IPS DF 4.7 (cell line): ENCODE data around the gene IL5.
"Not testable (repeated sequence)": the region's sequence is repeated elsewhere in the genome, so short reads cannot be mapped to it uniquely, and the experiment has no call there.

Experiments
- DNase-seq: peaks from one replicate; pipeline ENCODE4 v3.0.0-alpha.2; 2013; ENCODE audit warnings: low spot score; ENCODE audit errors: extremely low read depth

The IL5 gene

DNA sequence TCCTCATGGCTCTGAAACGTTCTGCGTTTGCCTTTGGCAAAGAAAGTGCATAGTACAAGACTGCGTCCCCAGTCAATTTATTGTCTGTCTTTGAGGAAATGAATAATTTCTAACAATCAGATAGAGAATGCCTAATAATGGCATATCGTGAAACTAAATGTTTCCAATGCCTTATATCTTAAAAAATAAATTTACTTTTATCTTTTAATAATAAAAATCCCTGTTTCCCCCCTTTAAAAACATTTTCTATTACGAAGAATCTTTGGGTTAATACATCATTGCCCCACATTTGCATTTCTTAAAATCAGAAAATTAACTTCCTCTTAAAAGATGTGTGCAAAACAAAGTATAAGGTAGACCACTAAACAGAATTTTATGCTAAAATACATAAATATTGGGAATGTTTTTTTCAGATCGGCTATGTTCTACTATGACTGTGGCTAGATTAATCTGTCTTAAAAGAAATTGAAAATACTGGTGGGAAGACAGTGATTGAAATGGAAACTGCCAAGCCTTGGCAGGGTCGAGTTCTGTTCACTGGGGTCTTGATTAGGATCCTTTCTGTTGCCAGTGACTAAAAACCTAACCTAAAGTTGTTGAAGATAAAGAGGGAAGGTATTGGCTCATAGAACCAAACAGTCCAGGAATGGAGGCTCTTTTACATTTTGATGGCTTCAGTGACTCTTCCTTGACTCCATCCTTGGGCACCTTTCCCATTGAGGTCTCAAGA is at the start of gene IL5:
TSS of gene IL5 (minus strand) at position 51 of the 730 bp plus-strand sequence. CDS start at position 7, 44 bp downstream.
- no peak for DNase-seq

DNA sequence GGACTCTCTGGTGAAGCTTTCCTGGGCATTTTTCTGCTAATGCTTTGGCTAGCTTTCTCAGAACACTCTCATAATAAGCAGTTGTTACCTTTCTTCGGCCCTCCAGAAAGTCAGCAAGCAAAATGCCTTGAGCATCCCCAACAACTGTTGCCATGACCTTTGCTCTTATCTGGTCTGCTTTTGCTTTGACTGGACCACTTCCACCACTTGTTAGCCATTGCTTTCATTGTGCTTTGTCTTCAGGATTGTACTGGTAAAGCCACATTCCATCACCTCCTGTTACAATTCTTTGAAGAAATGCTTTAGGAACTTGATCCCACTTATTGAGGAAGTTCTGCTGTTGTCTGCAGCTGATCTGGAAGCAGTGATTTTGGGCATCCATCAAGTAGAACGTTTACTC is 49.2 kb upstream of the IL5 start:
- DNase-seq: no peak

DNA sequence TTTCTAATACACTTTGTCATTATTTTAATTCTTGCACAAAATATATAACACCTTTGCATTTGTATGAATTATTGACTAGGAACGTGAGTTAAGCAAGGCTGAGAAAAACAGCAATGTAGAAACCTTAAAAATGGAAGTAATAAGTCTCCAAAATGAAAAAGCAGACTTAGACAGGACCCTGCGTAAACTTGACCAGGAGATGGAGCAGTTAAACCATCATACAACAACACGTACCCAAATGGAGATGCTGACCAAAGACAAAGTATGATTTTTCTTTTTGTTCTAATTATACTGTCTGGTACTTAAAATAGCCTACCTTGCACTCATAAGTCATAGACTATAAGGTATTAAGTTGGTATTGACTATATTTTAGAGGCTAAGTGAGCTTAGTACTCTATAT is 47.8 kb upstream of the IL5 start:
- DNase-seq: no peak

DNA sequence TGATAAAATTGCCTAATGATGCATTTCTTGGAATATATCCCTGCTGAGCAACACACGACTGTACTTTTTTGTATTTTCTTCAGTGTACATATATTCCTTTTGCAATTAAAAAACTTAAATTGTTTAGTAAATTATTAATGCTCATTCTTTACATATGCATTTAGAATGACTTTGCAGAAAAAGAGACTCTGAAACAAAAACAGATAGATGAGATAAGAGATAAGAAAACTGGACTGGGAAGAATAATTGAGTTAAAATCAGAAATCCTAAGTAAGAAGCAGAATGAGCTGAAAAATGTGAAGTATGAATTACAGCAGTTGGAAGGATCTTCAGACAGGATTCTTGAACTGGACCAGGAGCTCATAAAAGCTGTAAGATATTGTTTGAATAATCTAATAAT is 46.1 kb upstream of the IL5 start:
- DNase-seq: no peak

DNA sequence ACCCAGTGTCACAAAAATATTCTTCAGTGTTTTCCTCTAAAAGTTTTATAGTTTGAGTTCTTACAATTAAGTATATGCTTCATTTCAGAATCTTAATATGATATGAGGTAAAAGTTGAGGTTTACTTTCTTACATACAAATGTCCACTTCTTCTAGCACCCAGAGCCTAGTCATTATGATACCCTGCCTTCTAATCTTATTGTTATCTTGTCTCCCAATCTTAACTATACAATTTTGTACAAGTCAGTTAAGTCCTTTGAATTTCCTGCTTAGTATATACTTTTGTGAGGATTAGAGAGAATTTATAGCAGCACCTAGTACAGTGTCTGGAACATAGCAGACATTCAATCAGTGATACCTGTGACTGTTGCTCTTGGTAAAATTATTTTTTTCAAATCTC is 42.7 kb upstream of the IL5 start:
- no peak for DNase-seq

DNA sequence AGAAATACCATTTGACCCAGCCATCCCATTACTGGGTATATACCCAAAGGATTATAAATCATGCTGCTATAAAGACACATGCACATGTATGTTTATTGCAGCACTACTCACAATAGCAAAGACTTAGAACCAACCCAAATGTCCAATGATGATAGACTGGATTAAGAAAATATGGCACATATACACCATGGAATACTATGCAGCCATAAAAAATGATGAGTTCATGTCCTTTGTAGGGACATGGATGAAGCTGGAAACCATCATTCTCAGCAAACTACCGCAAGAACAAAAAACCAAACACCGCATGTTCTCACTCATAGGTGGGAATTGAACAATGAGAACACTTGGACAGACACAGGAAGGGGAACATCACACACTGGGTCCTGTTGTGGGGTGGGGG is 41.2 kb upstream of the IL5 start:
- not testable (repeated sequence) for DNase-seq

DNA sequence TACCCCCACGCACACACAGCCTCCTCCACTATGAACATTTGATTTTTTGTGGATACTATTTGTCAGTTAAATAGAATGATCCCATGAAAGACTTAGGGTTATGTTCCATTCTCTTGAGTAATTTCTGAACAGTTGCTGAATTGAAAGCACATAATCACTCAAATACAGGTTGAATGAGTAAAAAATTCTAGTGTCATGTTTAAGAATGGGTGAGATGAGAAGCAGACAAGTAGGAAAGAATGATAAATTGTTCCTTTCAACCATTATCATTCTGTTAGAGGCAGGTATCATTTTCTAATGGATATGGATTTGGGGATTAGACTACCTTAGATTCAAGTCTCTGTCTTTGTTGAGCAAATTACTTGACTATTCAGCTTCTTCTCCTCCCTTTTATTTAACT is 32.8 kb upstream of the IL5 start:
- DNase-seq: no peak

DNA sequence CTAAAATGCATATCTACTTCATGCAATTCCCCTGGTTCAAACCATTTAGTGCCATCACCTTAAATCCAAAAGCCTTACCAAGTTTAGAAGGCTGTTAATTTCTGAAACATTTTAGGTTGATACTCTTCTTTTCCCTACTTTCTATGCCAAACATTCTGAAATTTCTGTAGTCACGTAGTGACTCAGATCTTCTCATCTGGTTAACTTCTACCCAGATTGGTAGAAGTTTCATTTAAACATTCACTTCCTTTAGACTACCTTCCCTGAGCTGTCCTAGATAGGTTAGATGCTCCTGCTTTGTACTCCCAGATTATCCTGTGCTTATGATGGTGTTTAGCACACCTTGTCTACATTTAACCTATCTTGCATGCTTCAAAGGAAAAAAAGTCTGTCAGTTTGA is 23.3 kb upstream of the IL5 start:
- no peak for DNase-seq

DNA sequence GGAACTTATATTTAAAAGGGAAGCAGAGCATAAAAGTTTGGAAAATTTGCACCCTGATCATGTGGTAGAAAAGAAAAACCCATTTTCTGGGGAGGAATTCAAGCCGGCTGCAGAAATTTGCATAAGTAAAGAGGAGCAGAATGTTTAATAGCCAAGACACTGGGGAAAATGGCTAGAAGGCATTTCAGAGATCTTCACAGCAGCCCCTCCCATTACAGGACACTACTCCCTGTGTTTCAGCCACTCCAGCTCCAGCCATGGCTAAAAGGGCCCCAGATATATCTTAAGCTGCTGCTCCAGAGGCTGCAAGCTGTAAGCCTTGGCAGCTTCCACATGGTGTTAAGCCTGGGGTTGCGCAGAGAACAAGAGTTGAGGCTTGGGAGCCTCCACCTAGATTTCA is 21.2 kb upstream of the IL5 start:
- not testable (repeated sequence) for DNase-seq

DNA sequence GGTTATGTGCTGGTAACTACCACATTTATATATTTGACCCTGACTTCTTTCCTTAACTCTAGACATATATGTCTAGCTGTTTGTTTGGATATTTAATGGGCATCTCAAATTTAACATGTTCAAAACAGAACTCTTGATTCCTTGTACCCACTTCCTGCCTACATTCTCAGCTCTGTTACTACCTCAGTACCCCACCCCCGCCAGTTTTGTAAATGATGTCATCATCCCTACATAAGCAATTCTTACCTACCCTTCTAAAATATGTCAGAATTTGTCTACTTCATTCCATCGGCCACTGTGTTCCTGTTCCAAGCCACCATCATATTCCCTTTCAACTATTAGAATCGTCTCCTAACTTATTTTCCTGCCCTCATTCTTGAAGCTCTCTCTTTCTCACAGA is 18.3 kb upstream of the IL5 start:
- no peak for DNase-seq

DNA sequence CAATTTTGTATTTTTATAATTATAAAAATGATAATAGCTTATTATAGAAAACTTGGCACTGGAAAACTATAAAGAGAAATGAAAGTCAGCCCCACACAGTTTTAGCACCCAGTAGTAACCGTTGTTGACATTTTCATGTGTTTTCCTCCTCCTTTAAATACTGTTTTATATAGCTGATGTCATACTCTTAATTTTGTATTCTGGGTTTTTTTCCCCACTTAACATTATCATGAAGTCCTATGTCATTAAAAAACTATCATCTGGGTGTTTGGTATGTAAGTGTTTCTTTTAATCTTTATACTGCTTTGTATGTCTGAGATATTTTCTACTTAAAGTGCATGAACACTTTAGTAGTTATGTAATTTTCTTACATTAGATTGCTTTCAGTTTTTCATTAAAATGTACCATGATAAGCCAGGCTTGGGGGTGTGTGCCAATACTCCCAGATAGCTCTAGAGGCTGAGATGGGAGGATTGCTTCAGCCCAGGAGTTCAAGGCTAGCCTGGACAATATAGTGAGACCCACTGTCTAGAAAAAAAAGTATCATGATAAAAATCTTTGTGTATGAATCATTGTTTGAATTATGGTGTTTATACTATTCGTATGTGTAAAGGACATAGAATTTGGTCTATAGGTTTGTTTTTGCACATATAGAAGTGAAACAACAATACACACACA is 16.2 kb upstream of the IL5 start:
- no peak for DNase-seq

DNA sequence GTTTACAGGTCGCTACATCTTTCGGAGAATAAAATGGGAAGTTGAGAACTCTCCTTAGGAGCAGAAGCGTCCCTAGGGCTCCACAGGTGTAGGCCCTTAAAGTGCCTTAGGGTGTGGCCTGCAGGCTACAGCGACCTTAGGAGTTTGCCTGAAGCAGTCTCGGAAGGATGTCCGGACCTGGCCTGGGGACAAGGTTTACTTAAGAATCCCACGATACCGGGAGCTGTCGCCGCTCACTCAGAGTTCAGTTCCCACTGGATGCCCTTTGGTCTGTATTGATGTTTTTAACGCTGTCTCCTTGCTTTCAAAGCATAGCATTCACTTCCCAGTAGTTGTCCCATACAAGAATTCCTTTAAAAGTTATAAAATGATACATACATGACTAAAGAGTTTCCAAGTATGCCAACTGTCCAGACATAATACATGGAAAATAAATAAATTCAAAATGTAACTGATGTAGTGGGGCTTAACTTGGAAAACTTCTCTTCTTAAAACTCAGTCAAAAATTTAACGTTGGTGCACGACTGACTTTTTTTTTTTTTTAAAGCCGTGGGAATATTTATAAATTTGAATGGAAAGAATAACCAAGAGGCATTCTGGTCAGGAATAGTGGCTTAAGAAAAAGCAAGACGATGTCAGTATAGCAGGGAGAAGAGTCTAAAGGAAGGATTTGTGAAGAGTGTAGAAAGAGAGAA is 14.3 kb upstream of the IL5 start:
- no peak for DNase-seq

DNA sequence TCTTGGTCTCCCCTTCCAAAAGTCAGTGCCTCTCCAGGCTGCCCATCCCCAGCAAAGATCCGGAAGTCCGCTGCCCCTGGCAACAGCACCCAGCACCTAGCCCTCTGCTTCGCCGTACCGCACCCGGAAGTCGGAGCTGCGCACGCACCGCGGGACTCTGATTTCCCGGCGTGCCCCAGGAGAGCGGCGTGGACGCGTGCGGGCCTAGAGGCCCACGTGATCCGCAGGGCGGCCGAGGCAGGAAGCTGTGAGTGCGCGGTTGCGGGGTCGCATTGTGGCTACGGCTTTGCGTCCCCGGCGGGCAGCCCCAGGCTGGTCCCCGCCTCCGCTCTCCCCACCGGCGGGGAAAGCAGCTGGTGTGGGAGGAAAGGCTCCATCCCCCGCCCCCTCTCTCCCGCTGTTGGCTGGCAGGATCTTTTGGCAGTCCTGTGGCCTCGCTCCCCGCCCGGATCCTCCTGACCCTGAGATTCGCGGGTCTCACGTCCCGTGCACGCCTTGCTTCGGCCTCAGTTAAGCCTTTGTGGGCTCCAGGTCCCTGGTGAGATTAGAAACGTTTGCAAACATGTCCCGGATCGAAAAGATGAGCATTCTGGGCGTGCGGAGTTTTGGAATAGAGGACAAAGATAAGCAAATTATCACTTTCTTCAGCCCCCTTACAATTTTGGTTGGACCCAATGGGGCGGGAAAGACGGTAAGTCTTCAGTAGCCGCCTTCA is 13.6 kb upstream of the IL5 start, which contains the start of gene RAD50:
TSS of gene RAD50 (plus strand) at position 215 of the 715 bp plus-strand sequence. CDS start at position 563, 348 bp downstream.
- DNase-seq: no peak

DNA sequence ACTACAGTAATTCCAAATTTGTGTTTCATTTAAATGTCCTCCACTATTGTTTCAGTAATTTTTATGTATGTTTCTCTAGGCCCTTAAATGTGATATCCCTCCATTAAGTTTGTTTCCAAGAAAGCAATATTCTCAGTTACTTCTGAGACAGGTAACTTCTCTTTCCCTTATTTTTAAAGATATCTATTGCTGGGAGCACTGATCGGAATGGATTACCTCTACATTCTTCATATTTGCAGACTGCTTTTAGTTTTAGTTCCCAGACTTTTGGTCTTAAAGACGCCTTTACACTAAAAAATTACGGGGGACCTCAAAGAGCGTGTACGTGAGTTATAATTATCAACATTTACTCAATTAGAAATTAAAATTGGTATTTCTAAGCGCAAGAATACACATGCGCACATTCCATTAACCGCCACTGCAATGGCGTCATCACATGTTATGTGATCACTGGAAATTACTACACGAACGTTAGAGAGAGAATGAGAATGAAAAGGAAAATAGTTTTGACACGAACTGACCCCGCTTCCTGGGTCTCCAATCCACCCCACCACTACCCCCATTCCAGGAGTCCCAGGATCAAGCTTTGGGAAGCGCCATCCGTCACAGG is 12.9 kb upstream of the IL5 start:
- no peak for DNase-seq

DNA sequence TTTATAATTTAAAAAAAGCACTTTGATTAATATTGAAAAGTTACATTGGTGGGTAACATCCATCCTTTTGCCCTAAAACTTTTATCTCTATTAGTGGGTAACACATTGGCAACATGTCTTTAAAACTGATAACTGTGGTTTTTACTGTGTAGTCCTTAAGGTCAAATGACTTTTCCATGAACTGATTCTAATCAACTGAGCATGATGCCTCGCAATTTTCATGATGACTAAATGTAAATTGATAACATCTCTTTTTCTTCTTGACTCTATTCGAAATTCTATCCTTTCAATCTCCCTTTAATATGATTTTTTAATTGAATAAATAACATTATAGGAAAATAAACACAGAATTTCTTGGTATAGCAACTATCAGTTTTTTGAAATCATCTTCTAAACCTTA is 6.3 kb upstream of the IL5 start:
- DNase-seq: no peak

DNA sequence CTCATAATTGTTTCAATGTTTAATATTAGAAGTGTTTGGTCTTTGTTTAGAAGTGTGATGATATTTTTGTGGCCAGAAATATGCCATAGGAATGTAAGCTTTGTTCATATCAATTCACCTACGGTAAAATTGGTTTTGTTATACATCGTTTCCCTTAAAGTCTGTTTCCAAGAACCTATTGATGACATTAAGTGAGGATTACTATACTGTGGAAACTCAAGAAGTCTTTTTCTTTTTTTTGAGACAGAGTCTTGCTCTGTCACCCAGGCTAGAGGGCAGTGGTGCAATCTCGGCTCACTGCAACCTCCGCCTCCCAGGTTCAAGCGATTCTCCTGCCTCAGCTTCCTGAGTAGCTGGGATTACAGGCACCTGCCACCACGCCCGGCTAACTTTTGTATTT is 5.5 kb upstream of the IL5 start:
- DNase-seq: not testable (repeated sequence)

DNA sequence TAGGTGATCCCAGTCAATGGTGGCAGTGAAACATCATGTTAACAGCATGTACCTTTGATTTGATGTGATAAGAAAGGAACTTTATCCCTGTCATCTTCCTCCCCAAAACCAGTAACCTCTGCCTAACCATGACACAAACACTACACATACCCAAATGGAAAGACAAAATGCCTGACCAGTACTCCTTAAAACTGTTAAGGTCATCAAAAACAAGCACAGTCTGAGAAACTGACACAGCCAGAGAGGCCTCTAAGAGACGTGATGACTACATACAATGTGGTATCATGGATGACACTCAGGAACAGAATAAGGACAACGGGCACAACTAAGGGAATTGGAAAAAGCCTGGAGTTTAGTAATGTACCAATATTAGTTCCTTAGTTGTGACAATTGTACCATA is 3.9 kb upstream of the IL5 start:
- no peak for DNase-seq

DNA sequence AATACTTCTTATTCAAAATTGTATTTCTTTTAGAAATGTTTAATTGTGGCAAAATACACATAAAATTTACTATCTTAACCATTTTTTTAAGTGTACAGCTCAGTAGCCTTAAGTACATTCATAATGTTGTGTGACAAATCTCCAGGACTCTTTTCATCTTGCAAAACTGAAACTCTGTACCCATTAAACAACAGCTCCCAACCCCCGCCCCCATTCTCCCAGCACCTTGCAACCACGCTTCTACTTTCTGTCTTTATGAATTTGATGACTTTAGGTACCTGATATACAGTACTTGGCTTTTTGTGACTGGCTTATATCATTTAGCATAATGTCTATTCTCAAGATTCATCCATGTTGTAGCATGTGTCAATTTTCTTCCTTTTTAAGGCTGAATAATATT is 2.8 kb upstream of the IL5 start:
- no peak for DNase-seq

DNA sequence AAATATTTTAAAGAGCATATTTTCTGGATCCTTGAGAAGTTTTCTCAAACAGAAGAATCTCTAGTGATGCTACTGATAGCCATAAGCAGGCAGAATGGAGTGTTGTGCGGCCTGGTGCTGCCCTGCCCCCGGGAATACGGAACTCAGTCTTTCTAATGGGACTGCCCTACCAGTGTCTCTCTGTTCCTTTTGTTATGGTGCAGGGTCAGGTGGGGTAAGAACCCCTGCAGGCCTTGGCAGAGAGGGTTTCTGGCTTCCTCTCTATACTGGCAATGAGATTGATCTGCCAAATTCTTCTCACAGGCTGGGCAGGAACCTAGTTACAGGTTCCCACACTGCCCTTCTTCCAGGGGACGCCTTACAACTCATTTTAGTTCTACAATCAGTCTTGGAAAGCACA is 2.6 kb downstream of the IL5 start:
- DNase-seq: no peak

DNA sequence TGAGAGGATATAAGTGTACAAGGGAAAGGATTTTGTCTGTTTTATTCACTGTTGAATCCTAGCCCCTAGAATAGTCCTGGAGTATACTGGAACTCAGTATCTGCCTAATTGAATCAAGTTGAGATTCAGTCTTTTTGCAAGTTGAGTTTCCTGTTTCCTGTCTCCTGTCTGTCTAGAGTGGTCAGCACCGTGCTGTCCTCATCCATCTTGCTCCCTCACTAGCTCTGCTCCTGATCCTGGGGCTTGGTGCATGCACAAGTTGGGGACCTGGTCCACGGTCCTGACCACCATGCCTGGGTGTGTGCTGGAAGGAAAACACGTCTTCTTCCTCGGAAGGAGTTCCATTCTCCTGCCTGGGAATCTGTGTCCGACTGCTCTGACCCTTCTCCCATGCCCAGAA is 3.2 kb downstream of the IL5 start:
- DNase-seq: no peak

DNA sequence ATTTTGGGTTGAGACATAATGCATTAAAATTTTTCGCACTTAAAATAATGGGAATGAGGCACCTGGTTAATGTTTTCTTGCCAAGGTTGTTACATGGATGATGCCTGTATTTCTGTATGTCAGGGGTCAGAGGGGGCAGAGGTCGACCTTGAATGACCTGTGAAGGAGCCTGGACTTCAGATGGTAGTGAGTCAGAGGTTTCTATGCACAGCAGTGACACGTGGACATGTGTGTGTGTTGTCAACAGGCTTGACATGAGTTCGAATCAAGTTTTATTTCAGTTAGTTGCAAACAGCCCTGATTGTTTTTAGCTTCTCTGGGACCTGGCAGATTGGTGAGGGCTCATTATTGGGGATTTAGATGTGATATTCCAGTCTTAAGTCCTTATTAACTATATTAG is 3.6 kb downstream of the IL5 start:
- DNase-seq: no peak
